ENCODE measurements around the gene ITGB1BP1. TPM values are rescaled to one million over a fixed set of nuclear protein-coding genes. Genes with fewer than 3 reads are reported as not detected.

The ITGB1BP1 gene
- total and polyA plus RNA-seq, 10 of the 15 experiments (the other 5 are each of a cell fraction or from before 2014, with no cell fraction given), result 50.2 to 273 (median 97.2) TPM

DNA sequence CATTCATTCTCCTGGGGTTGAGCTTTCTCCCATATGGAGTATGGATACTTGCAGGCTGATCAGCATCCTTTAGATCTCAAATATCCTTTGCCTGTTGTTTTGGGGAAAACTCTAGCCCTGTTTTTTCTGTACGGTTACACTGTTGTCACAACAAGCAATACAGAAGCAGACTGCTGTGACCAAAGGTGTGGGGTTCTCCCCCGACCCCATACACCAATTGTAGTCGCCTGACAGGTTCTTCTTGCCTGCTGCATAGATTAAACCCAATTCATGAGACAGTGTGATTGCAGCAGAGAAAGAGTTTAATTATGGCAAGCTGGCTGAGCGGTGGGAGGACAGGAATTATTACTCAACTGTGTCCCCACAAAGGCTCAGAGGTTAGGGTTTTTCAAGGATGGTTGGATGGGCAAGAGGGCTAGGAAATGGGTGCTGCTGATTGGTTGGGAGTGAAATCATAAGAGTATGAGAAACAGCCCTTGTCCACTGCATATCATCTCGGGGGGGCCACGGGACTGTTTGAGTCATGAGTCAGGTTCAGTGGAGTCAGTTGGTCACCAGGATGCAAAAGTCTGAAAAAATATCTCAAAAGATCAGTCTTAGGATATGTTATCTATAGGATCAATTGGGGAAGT, 40.6 kb downstream of the ITGB1BP1 start (continued):
- TF ChIP-seq RCOR1 (conservative IDR thresholded peaks at IDR 0.05; ENCODE audit: low read depth, low read length), result no peak
- no peak for TF ChIP-seq NFIC (IDR thresholded peaks at IDR 0.05; ENCODE audit: low read depth, low read length)
- no peak for TF ChIP-seq POLR2A (IDR thresholded peaks at IDR 0.05; ENCODE audit: low read depth, low read length)
- TF ChIP-seq CHD2 (IDR thresholded peaks at IDR 0.05; ENCODE audit: borderline replicate concordance, low read depth, low read length), result no peak
- TF ChIP-seq SRF (IDR thresholded peaks at IDR 0.05; ENCODE audit: low read depth in 2 of 2, low read length in 2 of 2), result no peak
- TF ChIP-seq HCFC1 (IDR thresholded peaks at IDR 0.05; ENCODE audit: low read length), result no peak

DNA sequence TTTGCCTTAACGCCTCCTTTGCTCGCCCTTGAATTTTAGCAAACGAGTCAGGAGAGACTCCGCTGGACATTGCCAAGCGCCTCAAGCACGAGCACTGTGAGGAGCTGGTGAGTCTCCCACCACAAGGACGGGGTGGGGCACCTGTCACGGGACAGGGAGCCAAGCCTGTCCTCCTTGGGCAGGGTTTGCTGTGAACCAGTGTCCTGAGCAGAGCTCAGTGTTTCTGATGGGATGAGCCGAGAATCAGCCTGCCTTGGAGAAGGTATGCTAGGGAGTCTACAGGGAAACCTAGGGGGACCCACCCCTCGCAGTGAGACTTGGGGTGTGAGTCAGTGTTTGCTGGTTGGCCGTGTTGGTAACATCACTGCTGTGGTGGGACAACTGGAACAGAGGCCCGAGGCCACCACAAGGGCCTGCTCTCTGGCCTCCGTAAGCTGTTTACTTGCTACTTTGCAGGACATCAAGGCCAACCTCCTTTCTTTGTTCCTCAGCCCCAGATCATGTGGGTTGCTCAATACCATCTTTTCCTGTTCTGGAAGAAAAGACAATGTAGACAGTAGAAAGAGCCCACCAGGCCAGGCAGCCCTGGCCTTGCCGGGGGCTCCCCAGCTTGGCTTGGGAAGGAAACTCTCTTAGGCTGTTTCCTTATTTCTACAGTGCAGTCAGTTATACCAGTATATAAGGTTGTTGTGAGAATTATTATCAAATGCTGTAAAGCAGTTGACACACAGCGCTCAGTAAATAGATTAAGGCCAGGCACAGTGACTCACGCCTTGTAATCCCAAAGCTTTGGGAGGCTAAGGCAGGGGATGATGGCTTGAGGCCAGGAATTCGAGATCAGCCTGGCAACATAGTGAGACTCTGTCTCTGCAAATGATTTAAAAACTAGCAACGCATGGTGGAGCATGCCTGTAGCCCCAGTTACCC, 42.4 kb downstream of the ITGB1BP1 start:
- Histone ChIP-seq H3K27ac (ENCODE audit: control insufficient read depth, insufficient read depth) (no peak overlapping the region), H3K9ac (ENCODE audit: control insufficient read depth, insufficient read depth, low read length) (no peak overlapping the region), H3K4me3 (no peak overlapping the region), H3K9me3 (replicated peaks; ENCODE audit: control insufficient read depth, insufficient read depth, low read length) (no peaks in the 10 kb centered on the region), H4K20me1 (ENCODE audit: control insufficient read depth, insufficient read depth) (no peaks in the 10 kb centered on the region), H3K79me2 (ENCODE audit: control insufficient read depth, insufficient read depth, low read length) (no peaks in the 10 kb centered on the region), H2AFZ (ENCODE audit: control insufficient read depth, low read depth, low read length) (no peak overlapping the region), H3K27me3 (replicated peaks in 1 of 2; ENCODE audit: control insufficient read depth in 2 of 2, insufficient read depth in 2 of 2, low read length in 1 of 2) (peaks cover 0 to 2% of the 10 kb centered on the region in 2 experiments; a peak in 2 of 4 replicates), H3K4me2 (ENCODE audit: control insufficient read depth, insufficient read depth) (no peak overlapping the region), H3K36me3 (ENCODE audit: control insufficient read depth in 2 of 2, insufficient read depth in 2 of 2, low read length in 1 of 2) (no peaks in the 10 kb centered on the region), H3K4me1 (ENCODE audit: control insufficient read depth, insufficient read depth, low read length) (no peaks in the 10 kb centered on the region)
- BruUV-seq (replicated peaks), result no TSS peak
- RAD21 ChIA-PET (ENCODE audit: unreplicated experiment), result no interaction called here
- POLR2A ChIA-PET, result no interaction called here
- no peak for DNase-seq (ENCODE audit: low read depth, low spot score)
- SMC1A ChIA-PET (ENCODE audit: uncharacterized antibody, unreplicated experiment), result interaction anchor here (1.8 kb wide), 1 partner anchor 12 kb away, joined by 4 read pairs; no protein-coding TSS in a partner anchor
- WGBS (ENCODE audit: insufficient coverage, insufficient replicate concordance, low lambda C conversion rate, missing lambda C conversion rate), result 46% methylated on average over 18 of the region's 18 CpGs
- TF ChIP-seq BMI1 (IDR thresholded peaks at IDR 0.05; ENCODE audit: borderline replicate concordance) (no peak), CHD1 (IDR thresholded peaks at IDR 0.05; ENCODE audit: low read depth, low read length) (no peak), EZH2 (IDR thresholded peaks at IDR 0.05; ENCODE audit: borderline replicate concordance, control insufficient read depth, low read depth, low read length) (no peak), SMC3 (IDR thresholded peaks at IDR 0.05; ENCODE audit: borderline replicate concordance, low read length) (no peak), CREB1 (IDR thresholded peaks at IDR 0.05; ENCODE audit: low read depth) (no peak), FOXK2 (IDR thresholded peaks at IDR 0.05) (no peak)
- TF ChIP-seq, protein P1, sequence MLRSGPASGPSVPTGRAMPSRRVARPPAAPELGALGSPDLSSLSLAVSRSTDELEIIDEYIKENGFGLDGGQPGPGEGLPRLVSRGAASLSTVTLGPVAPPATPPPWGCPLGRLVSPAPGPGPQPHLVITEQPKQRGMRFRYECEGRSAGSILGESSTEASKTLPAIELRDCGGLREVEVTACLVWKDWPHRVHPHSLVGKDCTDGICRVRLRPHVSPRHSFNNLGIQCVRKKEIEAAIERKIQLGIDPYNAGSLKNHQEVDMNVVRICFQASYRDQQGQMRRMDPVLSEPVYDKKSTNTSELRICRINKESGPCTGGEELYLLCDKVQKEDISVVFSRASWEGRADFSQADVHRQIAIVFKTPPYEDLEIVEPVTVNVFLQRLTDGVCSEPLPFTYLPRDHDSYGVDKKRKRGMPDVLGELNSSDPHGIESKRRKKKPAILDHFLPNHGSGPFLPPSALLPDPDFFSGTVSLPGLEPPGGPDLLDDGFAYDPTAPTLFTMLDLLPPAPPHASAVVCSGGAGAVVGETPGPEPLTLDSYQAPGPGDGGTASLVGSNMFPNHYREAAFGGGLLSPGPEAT (IDR thresholded peaks at IDR 0.05; ENCODE audit: low read depth), result no peak
- no peak for ATAC-seq
- in situ Hi-C loops (cut with MboI), result no loop called here
- CTCF ChIA-PET, result interaction anchor here (0.7 to 1.2 kb wide), 3 partner anchors 12 to 58 kb away, joined by 3 to 4 read pairs (median 3); no protein-coding TSS in a partner anchor
- FAIRE-seq, result no peak
- intact Hi-C loops (cut with micrococcal nuclease; ENCODE audit: unreplicated experiment), result no loop called here

All from GM12878 (cell line).